Stimulated activated naive B cell treated with anti-CD40 and anti-IgM and Interleukin-4, amounts not matched to agents 10 μg/mL and 1 μg/mL and 100 μg/mL, for 72 hours (primary cell): Measurements from ENCODE around the gene DPYD.
"Not testable (repeated sequence)": the region's sequence is repeated elsewhere in the genome, so short reads cannot be mapped to it uniquely, and the experiment has no call there.

Experiments used
- ATAC-seq, 2 donors: fragments of 150-1000 bp; cut with Tn5 transposase; replicated peaks; 2 replicates each; pipeline ENCODE4 v1.10.0; 2021; ENCODE audit warnings: moderate library complexity in 1 of 2
- DNase-seq: peaks from one replicate; pipeline ENCODE4 v3.0.0; 2021
- H3K27ac Mint-ChIP-seq: one replicate; pipeline ENCODE4 v1.8.0; 2022; ENCODE audit warnings: mild to moderate bottlenecking, mixed read lengths
- H3K27me3 Mint-ChIP-seq, 2 donors: one replicate each; pipeline ENCODE4 v1.8.0; 2022; ENCODE audit warnings: mixed read lengths in 2 of 2
- H3K36me3 Mint-ChIP-seq, 2 donors: one replicate each; pipeline ENCODE4 v1.8.0; 2022; ENCODE audit warnings: mixed read lengths in 2 of 2, mild to moderate bottlenecking in 1 of 2
- H3K4me1 Mint-ChIP-seq, 2 donors: one replicate each; pipeline ENCODE4 v1.8.0; 2022; ENCODE audit warnings: mixed read lengths in 2 of 2, mild to moderate bottlenecking in 1 of 2
- H3K4me3 Mint-ChIP-seq, 2 donors: one replicate each; pipeline ENCODE4 v1.8.0; 2022; ENCODE audit warnings: mild to moderate bottlenecking in 2 of 2, mixed read lengths in 2 of 2, moderate library complexity in 1 of 2
- H3K9me3 Mint-ChIP-seq, 2 donors: one replicate each; pipeline ENCODE4 v1.8.0; 2022; ENCODE audit warnings: mixed read lengths in 2 of 2, mild to moderate bottlenecking in 1 of 2

The DPYD gene

GRCh38 chr1:97379387-97380075 is 541.3 kb downstream of the DPYD start:
- Mint-ChIP-seq H3K4me3 (no peak overlapping the region), H3K27me3 (no peaks in the 10 kb centered on the region), H3K27ac (no peak overlapping the region), H3K9me3 (peaks cover 2 to 4% of the 10 kb centered on the region in 2 donors), H3K4me1 (peaks cover 0 to 3% of the 10 kb centered on the region in 2 donors), H3K36me3 (peaks cover 2 to 3% of the 10 kb centered on the region in 2 donors)
- no peak for ATAC-seq
- no peak for DNase-seq

- Mint-ChIP-seq H3K4me3 (no peak overlapping the region), H3K9me3 (no peaks in the 10 kb centered on the region), H3K36me3 (peaks cover 0 to 2% of the 10 kb centered on the region in 2 donors), H3K27ac (no peak overlapping the region), H3K27me3 (no peaks in the 10 kb centered on the region), H3K4me1 (no peaks in the 10 kb centered on the region)
- no peak for DNase-seq
- no peak for ATAC-seq
Observed at GRCh38 chr1:97378596-97378995, 542.2 kb downstream of the DPYD start.

- Mint-ChIP-seq H3K4me1 (no peaks in the 10 kb centered on the region), H3K27ac (no peak overlapping the region), H3K4me3 (no peak overlapping the region), H3K27me3 (no peaks in the 10 kb centered on the region), H3K36me3 (peaks cover 0 to 2% of the 10 kb centered on the region in 2 donors), H3K9me3 (no peaks in the 10 kb centered on the region)
- DNase-seq (no peak), ATAC-seq (no peak)
Observed at GRCh38 chr1:97377432-97378034, 543.3 kb downstream of the DPYD start.

- Mint-ChIP-seq H3K36me3 (peaks cover 2 to 10% of the 10 kb centered on the region in 2 donors), H3K27ac (no peak overlapping the region), H3K4me3 (no peak overlapping the region), H3K4me1 (no peaks in the 10 kb centered on the region), H3K9me3 (peaks cover 0 to 2% of the 10 kb centered on the region in 2 donors), H3K27me3 (no peaks in the 10 kb centered on the region)
- no peak for ATAC-seq
- no peak for DNase-seq
Observed at GRCh38 chr1:97373000-97373399, 547.8 kb downstream of the DPYD start.

GRCh38 chr1:97372531-97372930 is 548.3 kb downstream of the DPYD start:
- H3K27me3 Mint-ChIP-seq, result no peaks in the 10 kb centered on the region
- H3K4me3 Mint-ChIP-seq, result no peak overlapping the region
- H3K36me3 Mint-ChIP-seq, result peaks cover 2 to 10% of the 10 kb centered on the region in 2 donors

GRCh38 chr1:97368296-97368695 is 552.5 kb downstream of the DPYD start:
- Mint-ChIP-seq H3K4me1 (no peaks in the 10 kb centered on the region), H3K9me3 (peaks cover 0 to 4% of the 10 kb centered on the region in 2 donors), H3K27ac (no peak overlapping the region), H3K27me3 (no peaks in the 10 kb centered on the region), H3K36me3 (peaks cover 8 to 17% of the 10 kb centered on the region in 2 donors), H3K4me3 (no peak overlapping the region)
- DNase-seq (no peak), ATAC-seq (no peak)

More at GRCh38 chr1:97372531-97372930, 548.3 kb downstream of the DPYD start:
- no peak overlapping the region for H3K27ac Mint-ChIP-seq
- peaks cover 0 to 2% of the 10 kb centered on the region in 2 donors for H3K9me3 Mint-ChIP-seq
- no peak for DNase-seq
- H3K4me1 Mint-ChIP-seq, result no peaks in the 10 kb centered on the region
- no peak for ATAC-seq

GRCh38 chr1:97366984-97367383 is 553.9 kb downstream of the DPYD start:
- DNase-seq (no peak), ATAC-seq (no peak)
- no peak overlapping the region for H3K4me3 Mint-ChIP-seq
- peaks cover 0 to 4% of the 10 kb centered on the region in 2 donors for H3K9me3 Mint-ChIP-seq
- H3K27ac Mint-ChIP-seq, result no peak overlapping the region
- H3K36me3 Mint-ChIP-seq, result peaks cover 8 to 17% of the 10 kb centered on the region in 2 donors
- no peaks in the 10 kb centered on the region for H3K27me3 Mint-ChIP-seq
- no peaks in the 10 kb centered on the region for H3K4me1 Mint-ChIP-seq

GRCh38 chr1:97365026-97365425 is 555.8 kb downstream of the DPYD start:
- no peaks in the 10 kb centered on the region for H3K4me1 Mint-ChIP-seq
- peaks cover 14 to 26% of the 10 kb centered on the region in 2 donors for H3K36me3 Mint-ChIP-seq

GRCh38 chr1:97364086-97364485 is 556.7 kb downstream of the DPYD start:
- Mint-ChIP-seq H3K36me3 (peaks cover 20 to 29% of the 10 kb centered on the region in 2 donors), H3K27ac (no peak overlapping the region), H3K4me3 (no peak overlapping the region), H3K4me1 (no peaks in the 10 kb centered on the region), H3K9me3 (peaks cover 3 to 7% of the 10 kb centered on the region in 2 donors), H3K27me3 (no peaks in the 10 kb centered on the region)
- no peak for DNase-seq
- ATAC-seq, result no peak

More at GRCh38 chr1:97365026-97365425, 555.8 kb downstream of the DPYD start:
- H3K27ac Mint-ChIP-seq, result no peak overlapping the region
- ATAC-seq (no peak), DNase-seq (no peak)
- no peak overlapping the region for H3K4me3 Mint-ChIP-seq
- H3K9me3 Mint-ChIP-seq, result peaks cover 0 to 5% of the 10 kb centered on the region in 2 donors
- no peaks in the 10 kb centered on the region for H3K27me3 Mint-ChIP-seq

GRCh38 chr1:97356309-97356708 is 564.5 kb downstream of the DPYD start:
- Mint-ChIP-seq H3K27ac (no peak overlapping the region), H3K4me1 (peaks cover 0 to 12% of the 10 kb centered on the region in 2 donors)

GRCh38 chr1:97352936-97353382 is 567.9 kb downstream of the DPYD start:
- H3K27me3 Mint-ChIP-seq, result no peaks in the 10 kb centered on the region
- peaks cover 8 to 13% of the 10 kb centered on the region in 2 donors for H3K36me3 Mint-ChIP-seq

More at GRCh38 chr1:97356309-97356708, 564.5 kb downstream of the DPYD start:
- no peak for ATAC-seq
- Mint-ChIP-seq H3K27me3 (no peaks in the 10 kb centered on the region), H3K4me3 (no peak overlapping the region), H3K9me3 (peaks cover 9 to 10% of the 10 kb centered on the region in 2 donors), H3K36me3 (peaks cover 30 to 35% of the 10 kb centered on the region in 2 donors)
- DNase-seq, result no peak

GRCh38 chr1:97351846-97352245 is 569.0 kb downstream of the DPYD start:
- H3K36me3 Mint-ChIP-seq, result peaks cover 3 to 4% of the 10 kb centered on the region in 2 donors

More at GRCh38 chr1:97352936-97353382, 567.9 kb downstream of the DPYD start:
- Mint-ChIP-seq H3K4me1 (peaks cover 0 to 15% of the 10 kb centered on the region in 2 donors), H3K27ac (no peak overlapping the region), H3K9me3 (no peaks in the 10 kb centered on the region), H3K4me3 (no peak overlapping the region)
- DNase-seq, result no peak
- ATAC-seq, result no peak

GRCh38 chr1:97350662-97351061 is 570.2 kb downstream of the DPYD start:
- peaks cover 0 to 15% of the 10 kb centered on the region in 2 donors for H3K4me1 Mint-ChIP-seq
- H3K27me3 Mint-ChIP-seq, result no peaks in the 10 kb centered on the region
- H3K4me3 Mint-ChIP-seq, result no peak overlapping the region
- H3K36me3 Mint-ChIP-seq, result peaks cover 3 to 4% of the 10 kb centered on the region in 2 donors
- H3K27ac Mint-ChIP-seq, result no peak overlapping the region
- DNase-seq (no peak), ATAC-seq (no peak)
- H3K9me3 Mint-ChIP-seq, result no peaks in the 10 kb centered on the region

More at GRCh38 chr1:97351846-97352245, 569.0 kb downstream of the DPYD start:
- Mint-ChIP-seq H3K4me3 (no peak overlapping the region), H3K27ac (peak overlapping the region; percentile 59), H3K27me3 (no peaks in the 10 kb centered on the region), H3K9me3 (no peaks in the 10 kb centered on the region), H3K4me1 (peaks cover 0 to 15% of the 10 kb centered on the region in 2 donors)
- ATAC-seq (no peak), DNase-seq (no peak)

GRCh38 chr1:97350241-97350640 is 570.6 kb downstream of the DPYD start:
- DNase-seq, result no peak
- peaks cover 0 to 15% of the 10 kb centered on the region in 2 donors for H3K4me1 Mint-ChIP-seq
- no peak overlapping the region for H3K4me3 Mint-ChIP-seq
- no peaks in the 10 kb centered on the region for H3K9me3 Mint-ChIP-seq
- H3K27ac Mint-ChIP-seq, result no peak overlapping the region
- no peaks in the 10 kb centered on the region for H3K27me3 Mint-ChIP-seq
- peaks cover 0 to 4% of the 10 kb centered on the region in 2 donors for H3K36me3 Mint-ChIP-seq
- no peak for ATAC-seq

- peaks cover 0 to 15% of the 10 kb centered on the region in 2 donors for H3K4me1 Mint-ChIP-seq
Observed at GRCh38 chr1:97349794-97350193, 571.0 kb downstream of the DPYD start.

More at GRCh38 chr1:97349794-97350193, 571.0 kb downstream of the DPYD start:
- DNase-seq, H3K27me3 Mint-ChIP-seq, H3K27ac Mint-ChIP-seq, H3K9me3 Mint-ChIP-seq, H3K36me3 Mint-ChIP-seq, H3K4me3 Mint-ChIP-seq, ATAC-seq: not testable (repeated sequence)
